SK-N-MC (cell line): ENCODE results near the gene CACNA1G.

ENCODE experiments used
- EZH2 ChIP-seq: fragments of 200-600 bp; sonication (generic); IDR thresholded peaks from one replicate; pipeline ENCODE4 v1.6.1; 2017; ENCODE audit warnings: antibody characterized with exemption
- FOXP2 ChIP-seq: optimal IDR thresholded peaks from 2 replicates; pipeline ENCODE3; 2011; ENCODE audit warnings: mild to moderate bottlenecking, moderate library complexity; ENCODE audit not compliant: insufficient read depth; ENCODE audit errors: extremely low read length, control extremely low read depth
- POLR2AphosphoS5 ChIP-seq: IDR thresholded peaks from 2 replicates; pipeline ENCODE4 v1.6.1; 2012; ENCODE audit warnings: mild to moderate bottlenecking, low read depth, low read length, borderline replicate concordance

DNA sequence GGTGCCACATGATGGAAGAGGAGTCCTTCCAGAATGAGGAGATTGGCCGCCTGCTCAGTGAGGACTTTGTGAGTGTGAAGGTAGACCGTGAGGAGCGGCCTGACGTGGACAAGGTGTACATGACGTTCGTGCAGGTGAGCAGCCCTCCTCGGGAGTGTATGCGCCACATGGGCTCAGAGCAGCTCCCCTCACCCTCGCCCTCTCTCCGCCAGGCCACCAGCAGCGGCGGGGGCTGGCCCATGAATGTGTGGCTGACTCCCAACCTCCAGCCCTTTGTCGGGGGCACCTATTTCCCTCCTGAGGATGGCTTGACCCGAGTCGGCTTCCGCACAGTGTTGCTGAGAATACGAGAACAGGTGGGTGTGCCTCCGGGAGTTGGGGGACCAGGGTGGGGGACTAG lies 11.7 kb upstream of the CACNA1G start:
- no peak for TF ChIP-seq EZH2
- no peak for TF ChIP-seq FOXP2
- no peak for TF ChIP-seq POLR2AphosphoS5
